Astrocyte of the spinal cord (primary cell): Measurements from ENCODE around the gene STK32C.
A peak's percentile ranks its signal among the peaks of the same experiment; 100 is the strongest.
"Not testable (repeated sequence)": the region's sequence is repeated elsewhere in the genome, so short reads cannot be mapped to it uniquely, and the experiment has no call there.

ENCODE experiments used
- DNase-seq: peaks from one replicate; pipeline ENCODE4 v3.0.0; 2011; ENCODE audit warnings: low read depth, low spot score
- H3K4me3 ChIP-seq: 2 replicates; pipeline ENCODE4 v1.5.1; 2011; ENCODE audit warnings: low read depth, mild to moderate bottlenecking, low read length, moderate library complexity
- in situ Hi-C: cut with HindIII; loops from 2 replicates; pipeline ENCODE4 v1.10.0; 2017; ENCODE audit warnings: low sequenced_read_pairs
- TF ChIP-seq, protein P1 (sequence below): IDR thresholded peaks from 2 replicates; pipeline ENCODE4 v1.5.1; 2012; ENCODE audit warnings: low read depth, mild to moderate bottlenecking, low read length, inconsistent platforms

The STK32C gene

DNA sequence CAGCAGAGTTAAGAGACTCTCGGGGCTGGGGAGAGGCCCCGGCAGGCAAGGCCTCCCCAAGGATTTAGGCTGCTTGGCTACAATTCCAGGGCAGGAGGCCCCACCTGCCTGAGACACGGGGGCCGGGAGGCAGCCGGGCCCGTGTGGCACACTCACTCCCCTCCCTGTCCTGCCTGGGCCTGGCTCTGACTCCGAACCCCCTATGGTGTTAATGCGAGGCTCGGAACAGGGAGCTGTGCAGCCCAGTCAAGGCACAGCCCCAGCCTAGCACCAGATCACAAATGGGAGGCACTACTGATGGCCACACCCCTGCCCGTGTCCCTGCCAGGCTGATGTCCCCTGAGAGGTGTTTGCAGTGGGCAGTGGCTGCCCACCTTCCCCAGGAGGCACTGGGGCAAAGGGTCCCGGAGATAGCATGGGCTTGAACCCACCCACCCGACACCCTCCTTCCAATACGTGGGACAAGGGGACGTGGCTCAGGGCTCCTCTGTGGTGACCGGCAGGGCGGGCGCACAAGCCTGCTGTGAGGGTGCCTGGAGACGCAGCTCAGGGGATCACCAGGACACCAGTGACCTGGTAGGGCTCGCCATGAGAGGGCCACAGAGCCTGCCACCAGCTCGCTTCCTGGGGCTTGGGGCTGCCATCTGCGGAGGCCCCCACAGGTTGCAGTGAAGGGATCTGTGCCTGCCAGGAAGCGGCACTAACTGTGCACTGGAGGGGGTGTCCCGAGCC, 84.0 kb downstream of the STK32C start:
- TF ChIP-seq, protein P1, sequence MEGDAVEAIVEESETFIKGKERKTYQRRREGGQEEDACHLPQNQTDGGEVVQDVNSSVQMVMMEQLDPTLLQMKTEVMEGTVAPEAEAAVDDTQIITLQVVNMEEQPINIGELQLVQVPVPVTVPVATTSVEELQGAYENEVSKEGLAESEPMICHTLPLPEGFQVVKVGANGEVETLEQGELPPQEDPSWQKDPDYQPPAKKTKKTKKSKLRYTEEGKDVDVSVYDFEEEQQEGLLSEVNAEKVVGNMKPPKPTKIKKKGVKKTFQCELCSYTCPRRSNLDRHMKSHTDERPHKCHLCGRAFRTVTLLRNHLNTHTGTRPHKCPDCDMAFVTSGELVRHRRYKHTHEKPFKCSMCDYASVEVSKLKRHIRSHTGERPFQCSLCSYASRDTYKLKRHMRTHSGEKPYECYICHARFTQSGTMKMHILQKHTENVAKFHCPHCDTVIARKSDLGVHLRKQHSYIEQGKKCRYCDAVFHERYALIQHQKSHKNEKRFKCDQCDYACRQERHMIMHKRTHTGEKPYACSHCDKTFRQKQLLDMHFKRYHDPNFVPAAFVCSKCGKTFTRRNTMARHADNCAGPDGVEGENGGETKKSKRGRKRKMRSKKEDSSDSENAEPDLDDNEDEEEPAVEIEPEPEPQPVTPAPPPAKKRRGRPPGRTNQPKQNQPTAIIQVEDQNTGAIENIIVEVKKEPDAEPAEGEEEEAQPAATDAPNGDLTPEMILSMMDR = no peak
- H3K4me3 ChIP-seq = no peak overlapping the region
- in situ Hi-C loops = no loop called here
- DNase-seq = no peak

DNA sequence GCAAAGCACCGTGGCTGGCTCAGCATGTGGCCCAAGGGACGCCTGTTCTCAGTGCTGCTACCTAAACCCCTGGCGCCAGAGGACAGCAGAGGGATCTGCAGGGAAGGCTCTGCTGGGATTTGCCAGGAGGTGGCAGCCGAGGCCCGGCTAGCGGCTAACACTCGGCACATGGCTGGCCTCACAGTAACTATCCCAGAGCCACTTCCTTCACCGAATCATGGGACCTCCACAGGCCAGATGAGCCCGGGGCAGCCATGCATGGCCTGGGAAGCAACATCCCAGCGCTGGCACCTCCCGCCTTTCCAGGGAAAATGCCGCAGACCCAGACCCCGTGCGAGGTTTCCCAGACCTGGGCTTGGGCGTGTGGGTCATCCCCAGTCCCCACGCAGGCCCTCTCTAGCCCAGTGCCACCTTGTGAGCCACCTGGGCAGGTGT, 84.6 kb downstream of the STK32C start:
- DNase-seq = peak; percentile 64
- in situ Hi-C loops = no loop called here
- TF ChIP-seq, protein P1 = peak; percentile 99
- no peak overlapping the region for H3K4me3 ChIP-seq

DNA sequence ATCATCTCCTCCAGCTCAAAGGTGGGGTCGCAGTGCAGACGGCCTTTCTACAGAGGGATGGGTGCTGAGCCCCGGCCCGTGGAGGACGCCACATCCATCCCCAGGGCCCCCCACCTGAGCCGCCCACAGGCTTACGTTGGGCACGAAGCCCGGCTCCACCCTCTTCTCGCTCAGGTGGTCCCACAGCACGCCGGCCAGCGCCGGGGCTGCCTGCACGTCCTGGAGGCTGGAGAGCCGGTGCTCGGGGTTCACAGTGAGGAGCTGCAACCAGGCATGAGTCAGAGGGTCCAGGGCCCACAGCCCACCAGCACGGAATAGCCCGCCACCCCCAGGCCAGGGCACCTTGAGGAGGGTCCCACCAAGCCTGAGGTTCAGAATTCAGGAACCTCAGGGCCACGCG, 85.0 kb downstream of the STK32C start:
- H3K4me3 ChIP-seq = no peak overlapping the region
- TF ChIP-seq, protein P1 = no peak
- no peak for DNase-seq
- in situ Hi-C loops = no loop called here

DNA sequence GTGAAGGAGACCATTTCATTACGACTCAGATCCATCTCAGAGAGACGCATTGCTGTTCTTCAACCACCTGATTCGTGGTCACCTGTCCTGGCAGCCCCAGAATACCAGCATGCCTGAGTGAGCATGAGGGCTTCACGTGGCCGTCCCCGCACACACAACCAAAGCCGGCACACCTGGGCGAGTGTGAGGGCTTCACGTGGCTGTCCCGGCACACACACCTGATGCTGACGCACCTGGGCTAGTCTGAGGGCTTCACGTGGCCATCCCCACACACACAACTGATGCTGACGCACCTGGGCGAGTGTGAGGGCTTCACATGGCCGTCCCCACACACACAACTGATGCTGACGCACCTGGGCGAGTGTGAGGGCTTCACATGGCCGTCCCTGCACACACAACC, 86.8 kb downstream of the STK32C start:
- in situ Hi-C loops, DNase-seq, H3K4me3 ChIP-seq: not testable (repeated sequence)

DNA sequence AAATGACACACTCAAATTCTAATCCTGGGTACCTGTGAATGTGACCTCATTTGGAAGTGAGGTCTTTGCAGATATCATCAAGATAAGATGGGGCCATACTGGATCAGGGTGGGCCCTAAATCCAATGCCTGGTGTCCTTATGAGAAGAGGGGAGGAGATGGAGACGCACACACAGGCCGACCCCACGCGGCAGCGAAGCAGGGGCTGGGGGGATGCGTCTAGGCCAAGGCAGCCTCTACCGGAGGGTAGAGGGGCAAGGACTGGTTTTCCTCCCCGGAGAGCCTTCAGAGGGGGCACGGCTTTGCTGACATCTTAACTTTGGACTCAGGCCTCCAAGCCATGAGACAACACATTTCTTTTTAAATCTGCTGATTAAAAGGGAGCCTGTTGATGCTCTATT, 87.7 kb downstream of the STK32C start:
- in situ Hi-C loops = no loop called here
- DNase-seq = no peak
- no peak overlapping the region for H3K4me3 ChIP-seq
- TF ChIP-seq, protein P1 = no peak

DNA sequence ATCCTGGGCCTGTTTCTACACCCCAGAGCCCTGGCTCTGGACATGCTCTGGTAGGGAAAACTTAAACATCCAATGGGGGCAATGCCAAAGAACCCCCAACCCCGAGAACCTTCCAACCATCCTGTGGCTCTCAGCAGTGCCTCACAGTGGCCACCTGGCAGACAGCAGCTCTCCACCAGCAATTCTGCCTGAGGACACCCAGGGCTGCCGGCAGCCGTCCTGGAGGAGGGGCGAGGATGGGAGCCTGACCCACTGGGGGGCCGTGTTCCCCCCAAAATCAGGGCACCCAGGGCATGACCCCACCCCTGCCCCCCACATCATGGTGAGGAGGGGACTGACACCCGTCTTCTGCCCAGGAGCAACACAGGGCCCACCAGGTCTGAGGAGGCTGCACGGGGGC, 88.3 kb downstream of the STK32C start:
- TF ChIP-seq, protein P1 = peak; percentile 17
- no peak for DNase-seq
- in situ Hi-C loops = no loop called here
- no peak overlapping the region for H3K4me3 ChIP-seq

DNA sequence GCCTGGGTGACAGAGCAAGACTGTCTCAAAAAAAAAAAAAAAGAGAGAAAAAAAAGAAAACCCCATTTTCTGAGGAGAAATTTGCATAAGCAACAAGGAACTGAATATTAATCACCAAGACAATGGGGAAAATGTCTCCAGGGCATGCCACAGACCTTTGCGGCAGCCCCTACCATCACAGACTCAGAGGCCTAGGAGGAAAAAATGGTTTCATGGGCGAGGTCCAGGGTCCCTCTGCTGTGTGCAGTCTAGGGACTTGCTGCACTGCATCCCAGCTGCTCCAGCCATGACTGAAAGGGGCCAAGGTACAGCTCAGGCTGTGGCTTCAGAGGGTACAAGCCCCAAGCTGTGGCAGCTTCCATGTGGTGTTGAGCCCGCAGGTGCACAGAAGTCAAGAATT, 91.3 kb downstream of the STK32C start:
- DNase-seq, H3K4me3 ChIP-seq, in situ Hi-C loops: not testable (repeated sequence)

DNA sequence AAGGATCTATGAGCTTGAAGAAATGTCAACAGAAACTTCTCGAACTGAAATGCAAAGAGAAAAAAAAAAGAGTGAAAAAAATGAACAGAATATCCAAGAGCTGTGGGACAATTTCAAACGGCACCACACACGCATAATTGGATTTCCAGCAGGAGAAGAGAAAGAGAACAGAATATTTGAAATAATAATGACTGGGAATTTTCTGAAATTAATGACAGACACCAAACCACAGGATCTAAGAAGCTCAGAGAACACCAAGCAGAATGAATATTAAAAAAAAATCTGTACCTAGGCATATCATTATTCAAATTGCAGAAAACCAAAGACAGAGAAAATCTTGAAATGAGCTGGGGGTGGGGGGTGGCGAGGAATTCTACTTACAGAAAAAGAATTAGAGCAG, 93.8 kb downstream of the STK32C start:
- DNase-seq = no peak
- in situ Hi-C loops = no loop called here
- no peak overlapping the region for H3K4me3 ChIP-seq
- TF ChIP-seq, protein P1 = no peak
